ENCODE data around the gene ACCSL.

ACCSL gene

DNA sequence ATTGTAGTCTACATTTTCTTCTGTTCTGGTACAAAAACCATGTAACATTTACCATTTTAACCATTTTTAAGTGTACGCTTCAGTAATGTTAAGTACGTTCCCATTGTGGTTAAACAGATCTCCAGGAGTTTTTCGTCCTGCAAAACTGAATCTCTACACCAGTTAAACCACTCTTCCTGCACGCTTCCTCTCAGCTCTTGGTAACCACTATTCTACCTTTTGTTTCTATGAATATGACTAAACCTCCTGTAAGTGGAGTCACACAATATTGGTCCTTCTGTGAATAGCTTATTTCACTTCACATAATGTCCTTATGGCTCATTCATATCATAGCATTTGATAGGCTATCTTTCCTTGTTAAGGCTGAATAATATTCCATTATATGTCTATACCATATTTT lies 40.6 kb downstream of the ACCSL start:
- TF ChIP-seq, protein P1, sequence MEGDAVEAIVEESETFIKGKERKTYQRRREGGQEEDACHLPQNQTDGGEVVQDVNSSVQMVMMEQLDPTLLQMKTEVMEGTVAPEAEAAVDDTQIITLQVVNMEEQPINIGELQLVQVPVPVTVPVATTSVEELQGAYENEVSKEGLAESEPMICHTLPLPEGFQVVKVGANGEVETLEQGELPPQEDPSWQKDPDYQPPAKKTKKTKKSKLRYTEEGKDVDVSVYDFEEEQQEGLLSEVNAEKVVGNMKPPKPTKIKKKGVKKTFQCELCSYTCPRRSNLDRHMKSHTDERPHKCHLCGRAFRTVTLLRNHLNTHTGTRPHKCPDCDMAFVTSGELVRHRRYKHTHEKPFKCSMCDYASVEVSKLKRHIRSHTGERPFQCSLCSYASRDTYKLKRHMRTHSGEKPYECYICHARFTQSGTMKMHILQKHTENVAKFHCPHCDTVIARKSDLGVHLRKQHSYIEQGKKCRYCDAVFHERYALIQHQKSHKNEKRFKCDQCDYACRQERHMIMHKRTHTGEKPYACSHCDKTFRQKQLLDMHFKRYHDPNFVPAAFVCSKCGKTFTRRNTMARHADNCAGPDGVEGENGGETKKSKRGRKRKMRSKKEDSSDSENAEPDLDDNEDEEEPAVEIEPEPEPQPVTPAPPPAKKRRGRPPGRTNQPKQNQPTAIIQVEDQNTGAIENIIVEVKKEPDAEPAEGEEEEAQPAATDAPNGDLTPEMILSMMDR (conservative IDR thresholded peaks at IDR 0.05; ENCODE audit: control insufficient read depth, insufficient read depth, low read depth, low read length), result no peak
- no peak overlapping the region for H3K4me3 ChIP-seq (ENCODE audit: control insufficient read depth, low read depth, low read length)
- DNase-seq (ENCODE audit: low read depth), result no peak

- TF ChIP-seq, protein P1 (conservative IDR thresholded peaks at IDR 0.05; ENCODE audit: control insufficient read depth, insufficient read depth, low read depth, low read length), result no peak
- DNase-seq (ENCODE audit: low read depth), result no peak
- H3K4me3 ChIP-seq (ENCODE audit: control insufficient read depth, low read depth, low read length), result no peak overlapping the region
These were observed 41.1 kb downstream of the ACCSL start for GRCh38 chr11:44088871-44089270.

DNA sequence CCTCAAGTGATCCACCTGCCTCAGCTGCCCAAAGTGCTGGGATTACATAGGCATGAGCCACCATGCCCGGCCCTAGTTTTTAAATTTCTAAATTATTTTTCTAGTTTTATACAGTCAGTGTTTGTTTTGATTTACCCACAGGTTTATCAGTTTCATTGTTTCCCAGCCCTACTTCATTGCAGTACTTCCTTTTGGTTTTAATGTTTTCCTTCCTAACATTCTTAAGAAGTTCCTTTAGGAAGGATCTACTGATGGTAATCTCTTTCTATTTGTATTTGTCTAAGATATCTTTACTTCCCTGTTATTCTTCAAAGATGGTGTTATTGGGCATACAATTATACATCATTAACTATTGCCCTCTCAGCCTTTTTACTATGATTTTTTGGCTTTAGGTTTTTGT lies 42.8 kb downstream of the ACCSL start:
- TF ChIP-seq, protein P1 (conservative IDR thresholded peaks at IDR 0.05; ENCODE audit: control insufficient read depth, insufficient read depth, low read depth, low read length), result no peak
- DNase-seq (ENCODE audit: low read depth), result no peak
- H3K4me3 ChIP-seq (ENCODE audit: control insufficient read depth, low read depth, low read length), result no peak overlapping the region

DNA sequence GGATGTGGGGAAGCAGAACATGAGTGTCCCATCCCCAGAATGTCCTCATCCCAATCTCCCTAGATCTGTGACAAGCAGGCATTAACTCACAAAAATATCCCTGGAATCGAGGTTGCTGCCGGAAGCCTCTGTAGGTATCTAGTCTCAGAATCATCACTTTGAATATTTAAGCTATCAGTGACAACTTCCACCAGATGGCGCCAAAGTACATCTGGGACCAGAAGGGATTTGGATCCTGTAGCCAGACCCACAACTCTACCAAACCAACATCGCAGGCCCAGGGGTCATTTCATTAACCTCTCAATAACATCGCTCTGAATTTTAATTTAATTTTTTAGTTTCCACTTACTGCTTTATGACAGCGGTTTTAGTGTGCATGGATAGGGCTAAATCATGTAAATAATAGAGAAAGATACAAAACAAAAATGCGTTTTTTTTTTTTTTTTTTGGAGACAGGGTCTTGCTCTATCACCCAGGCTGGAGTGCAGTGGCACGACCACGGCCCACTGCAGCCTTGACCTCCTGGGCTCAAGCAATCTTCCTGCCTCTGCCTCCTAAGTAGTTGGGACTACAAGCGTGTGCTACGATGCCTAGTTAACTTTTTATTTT lies 46.6 kb downstream of the ACCSL start:
- TF ChIP-seq, protein P1 (conservative IDR thresholded peaks at IDR 0.05; ENCODE audit: control insufficient read depth, insufficient read depth, low read depth, low read length), result peak; percentile 85
- H3K4me3 ChIP-seq (ENCODE audit: control insufficient read depth, low read depth, low read length), result no peak overlapping the region
- peak; percentile 85 for DNase-seq (ENCODE audit: low read depth)

DNA sequence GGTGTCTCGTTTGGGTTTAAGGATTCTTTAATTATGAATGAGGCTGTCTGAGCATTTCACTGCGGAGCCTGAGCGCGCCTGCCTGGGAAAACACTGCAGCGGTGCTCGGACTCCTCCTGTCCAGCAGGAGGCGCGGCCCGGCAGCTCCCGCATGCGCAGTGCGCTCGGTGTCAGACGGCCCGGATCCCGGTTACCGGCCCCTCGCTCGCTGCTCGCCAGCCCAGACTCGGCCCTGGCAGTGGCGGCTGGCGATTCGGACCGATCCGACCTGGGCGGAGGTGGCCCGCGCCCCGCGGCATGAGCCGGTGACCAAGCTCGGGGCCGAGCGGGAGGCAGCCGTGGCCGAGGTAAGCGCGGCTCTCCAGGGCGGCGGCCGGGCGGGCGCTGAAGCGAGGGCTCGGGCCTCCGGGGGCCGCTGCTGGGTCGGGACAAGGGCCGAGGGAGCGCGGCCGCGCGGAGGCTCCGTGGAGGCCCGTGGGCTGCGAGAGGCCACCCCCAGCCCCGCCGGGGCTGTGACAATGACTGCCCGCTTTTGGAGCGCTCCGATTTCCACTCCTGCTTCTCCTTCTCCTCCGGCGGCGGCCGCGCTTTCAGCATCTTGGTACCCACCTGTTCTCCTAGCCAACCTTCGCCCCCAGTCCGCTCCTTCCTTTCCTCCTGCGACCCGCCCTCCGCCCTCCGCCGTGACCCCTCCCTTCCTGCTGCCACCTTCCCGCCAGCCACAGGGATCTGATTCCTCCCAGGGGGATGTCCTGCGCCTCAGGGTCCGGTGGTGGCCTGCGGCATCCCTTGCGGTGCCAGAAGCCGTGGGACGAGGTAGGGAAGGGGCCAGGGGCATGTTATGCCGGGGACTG lies 48.0 kb downstream of the ACCSL start, which contains the start of gene EXT2:
Gene EXT2 (plus strand): TSS at position 173 of the 854 bp plus-strand sequence. CDS start 12,035 bp downstream, outside the sequence.
- peak; percentile 72 for DNase-seq (ENCODE audit: low read depth)
- TF ChIP-seq, protein P1 (conservative IDR thresholded peaks at IDR 0.05; ENCODE audit: control insufficient read depth, insufficient read depth, low read depth, low read length), result peak; percentile 69
- peak within 1 kb of the TSS; percentile 75 for H3K4me3 ChIP-seq (ENCODE audit: control insufficient read depth, low read depth, low read length)

- peak; percentile 41 for DNase-seq (ENCODE audit: low read depth)
- peak overlapping the region; percentile 75 for H3K4me3 ChIP-seq (ENCODE audit: control insufficient read depth, low read depth, low read length)
- TF ChIP-seq, protein P1 (conservative IDR thresholded peaks at IDR 0.05; ENCODE audit: control insufficient read depth, insufficient read depth, low read depth, low read length), result no peak
These were observed 48.8 kb downstream of the ACCSL start for GRCh38 chr11:44096360-44097185.

All from fibroblast of mammary gland (primary cell).